Measurements from ENCODE around the gene TFAP2D. TPM values are rescaled to one million over a fixed set of nuclear protein-coding genes. Genes with fewer than 3 reads are reported as not detected.

Gene TFAP2D
- total RNA-seq, 2 experiments from 2014 or later = not detected

- Mint-ChIP-seq H3K9me3 (peaks cover 2% of the 10 kb centered on the region), H3K27me3 (no peaks in the 10 kb centered on the region), H3K27ac (no peak overlapping the region), H3K4me3 (no peak overlapping the region), H3K36me3 (ENCODE audit: low read depth) (no peaks in the 10 kb centered on the region), H3K4me1 (ENCODE audit: low read depth) (no peaks in the 10 kb centered on the region)
- ChIA-PET POLR2A (no interaction called here), CTCF (no interaction called here)
- intact Hi-C loops (cut with micrococcal nuclease) = no loop called here
- DNase-seq (no peak), ATAC-seq (no peak)
- no peak for TF ChIP-seq CTCF (IDR thresholded peaks at IDR 0.05)
Observed at GRCh38 chr6:50734488-50734887, 21.2 kb downstream of the TFAP2D start.

DNA sequence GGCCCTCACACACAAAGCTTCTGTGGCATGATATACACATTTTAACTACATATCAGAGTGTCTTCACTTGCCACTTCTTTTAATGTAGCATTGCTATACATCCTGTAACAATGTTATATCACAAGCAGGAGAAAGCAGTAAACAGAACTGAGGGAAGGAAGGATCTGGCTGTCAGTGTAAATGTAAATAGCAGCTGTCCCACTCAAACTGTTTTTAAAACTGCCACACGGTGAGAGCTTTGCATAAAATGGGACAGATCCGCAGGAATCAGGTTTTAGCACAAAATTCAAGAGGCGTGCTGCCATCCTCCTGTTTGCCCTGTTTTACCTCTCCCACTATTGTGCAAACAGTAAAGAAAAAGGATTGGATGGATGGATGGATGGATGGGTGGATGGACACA, 28.8 kb downstream of the TFAP2D start:
- Mint-ChIP-seq H3K9me3 (peaks cover 4% of the 10 kb centered on the region), H3K36me3 (ENCODE audit: low read depth) (no peaks in the 10 kb centered on the region), H3K27me3 (no peaks in the 10 kb centered on the region), H3K4me1 (ENCODE audit: low read depth) (no peaks in the 10 kb centered on the region), H3K4me3 (no peak overlapping the region), H3K27ac (no peak overlapping the region)
- ChIA-PET POLR2A (no interaction called here), CTCF (no interaction called here)
- no peak for TF ChIP-seq CTCF (IDR thresholded peaks at IDR 0.05)
- no peak for ATAC-seq
- no peak for DNase-seq
- intact Hi-C loops (cut with micrococcal nuclease) = no loop called here

DNA sequence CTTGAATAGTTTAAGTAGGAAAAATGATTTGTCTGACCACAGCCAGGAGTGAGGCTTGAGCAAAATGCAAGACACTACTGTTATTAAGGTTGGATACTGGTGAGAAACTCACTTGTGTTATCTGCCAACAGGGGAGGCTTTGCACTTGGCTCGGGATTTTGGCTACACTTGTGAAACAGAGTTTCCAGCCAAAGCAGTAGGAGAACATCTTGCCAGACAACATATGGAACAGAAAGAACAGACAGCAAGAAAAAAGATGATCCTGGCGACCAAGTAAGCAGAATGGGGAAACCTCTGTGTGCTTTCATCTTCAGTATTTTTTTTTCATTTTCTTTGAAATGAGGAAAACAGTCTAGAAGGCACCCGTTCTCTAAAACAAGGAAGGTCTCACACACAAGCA, 31.6 kb downstream of the TFAP2D start:
- no peak overlapping the region for H3K27ac Mint-ChIP-seq
- no peaks in the 10 kb centered on the region for H3K4me1 Mint-ChIP-seq (ENCODE audit: low read depth)
- POLR2A ChIA-PET = no interaction called here
- no peaks in the 10 kb centered on the region for H3K9me3 Mint-ChIP-seq
- no peaks in the 10 kb centered on the region for H3K36me3 Mint-ChIP-seq (ENCODE audit: low read depth)
- intact Hi-C loops (cut with micrococcal nuclease) = no loop called here
- CTCF ChIA-PET = no interaction called here
- DNase-seq = no peak
- no peaks in the 10 kb centered on the region for H3K27me3 Mint-ChIP-seq
- no peak for TF ChIP-seq CTCF (IDR thresholded peaks at IDR 0.05)
- no peak overlapping the region for H3K4me3 Mint-ChIP-seq
- ATAC-seq = no peak

DNA sequence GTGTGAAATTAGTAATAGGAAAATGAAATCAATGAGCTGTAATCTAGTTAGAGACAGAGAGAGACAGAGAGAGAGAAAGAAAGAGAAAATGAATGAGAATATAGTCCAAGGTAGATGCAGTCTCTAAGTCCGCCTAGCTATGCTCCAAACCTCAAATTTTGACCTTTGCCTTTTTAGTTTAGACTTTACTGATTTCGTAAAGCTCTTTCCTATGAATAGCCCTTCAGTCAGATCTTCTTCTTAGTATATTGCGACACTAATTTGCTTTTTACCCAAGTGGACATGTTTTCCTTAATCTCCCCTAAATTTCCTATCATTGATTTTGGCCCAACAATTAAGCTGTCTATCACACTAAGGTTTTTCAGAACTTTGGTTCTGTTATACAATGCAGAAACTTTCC, 49.5 kb downstream of the TFAP2D start:
- ChIA-PET CTCF (no interaction called here), POLR2A (no interaction called here)
- TF ChIP-seq CTCF (IDR thresholded peaks at IDR 0.05) = no peak
- H3K9me3 Mint-ChIP-seq = peaks cover 6% of the 10 kb centered on the region
- H3K27me3 Mint-ChIP-seq = no peaks in the 10 kb centered on the region
- H3K36me3 Mint-ChIP-seq (ENCODE audit: low read depth) = no peaks in the 10 kb centered on the region
- H3K4me1 Mint-ChIP-seq (ENCODE audit: low read depth) = no peaks in the 10 kb centered on the region
- H3K4me3 Mint-ChIP-seq = no peak overlapping the region
- intact Hi-C loops (cut with micrococcal nuclease) = no loop called here
- ATAC-seq (no peak), DNase-seq (no peak)
- no peak overlapping the region for H3K27ac Mint-ChIP-seq

GRCh38 chr6:50778696-50779095, 65.4 kb downstream of the TFAP2D start:
- Mint-ChIP-seq H3K27ac (no peak overlapping the region), H3K9me3 (no peaks in the 10 kb centered on the region), H3K36me3 (ENCODE audit: low read depth) (no peaks in the 10 kb centered on the region), H3K27me3 (no peaks in the 10 kb centered on the region), H3K4me1 (ENCODE audit: low read depth) (no peaks in the 10 kb centered on the region), H3K4me3 (no peak overlapping the region)
- intact Hi-C loops (cut with micrococcal nuclease) = no loop called here
- CTCF ChIA-PET = interaction anchor here (1.8 kb wide), 1 partner anchor 9 kb away, joined by 5 read pairs; no protein-coding TSS in a partner anchor
- POLR2A ChIA-PET = no interaction called here
- no peak for TF ChIP-seq CTCF (IDR thresholded peaks at IDR 0.05)
- DNase-seq = no peak
- no peak for ATAC-seq

Data from activated CD8-positive, alpha-beta T cell treated with anti-CD3 and anti-CD28 coated beads for 36 hours (primary cell).